Measurements from ENCODE around the gene XAGE2. TPM values are rescaled to one million over a fixed set of nuclear protein-coding genes. Genes with fewer than 3 reads are reported as not detected.
A peak's percentile ranks its signal among the peaks of the same experiment; 100 is the strongest.

Gene XAGE2
- total and polyA plus RNA-seq, 9 of the 15 experiments (the other 6 are each of a cell fraction or from before 2014, with no cell fraction given) = 0.14 to 0.36 (median 0.21) TPM; not detected in 6

DNA sequence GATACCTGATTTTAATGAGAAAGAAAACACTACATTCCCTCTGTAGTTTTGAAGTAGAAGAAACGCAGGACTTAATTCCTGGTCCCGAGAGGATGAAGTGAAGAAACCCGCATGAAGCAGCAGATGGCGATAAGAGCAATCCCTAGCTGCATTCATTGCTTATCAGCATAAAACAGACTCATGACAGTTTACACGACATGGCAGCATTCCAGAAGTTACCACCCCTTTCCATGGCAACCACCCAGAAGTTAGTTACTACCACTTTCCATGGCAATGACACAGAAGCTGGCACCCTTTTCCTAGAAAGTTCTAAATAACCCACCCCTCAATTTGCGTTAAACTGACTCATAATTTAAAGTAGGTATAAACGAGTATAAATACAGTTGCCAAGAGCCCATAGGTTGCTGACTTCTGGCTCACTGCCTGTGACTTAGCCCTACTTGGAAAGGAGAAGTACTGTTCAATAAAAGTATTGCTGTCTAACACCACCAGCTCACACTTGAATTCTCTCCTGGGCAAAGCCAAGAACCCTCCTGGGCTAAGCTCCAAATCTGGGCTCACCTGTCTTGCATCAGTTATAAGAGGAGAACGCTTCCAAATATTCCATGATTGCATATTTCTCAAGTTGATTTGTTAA is 5.5 kb upstream of the XAGE2 start (continued):
- TF ChIP-seq RCOR1 (IDR thresholded peaks at IDR 0.05; ENCODE audit: borderline replicate concordance in 1 of 2, low read depth in 2 of 2, low read length in 2 of 2) = peak in 1 of 2 experiments; percentile 81; a peak in 3 of 4 replicates
- TF ChIP-seq, protein P1, sequence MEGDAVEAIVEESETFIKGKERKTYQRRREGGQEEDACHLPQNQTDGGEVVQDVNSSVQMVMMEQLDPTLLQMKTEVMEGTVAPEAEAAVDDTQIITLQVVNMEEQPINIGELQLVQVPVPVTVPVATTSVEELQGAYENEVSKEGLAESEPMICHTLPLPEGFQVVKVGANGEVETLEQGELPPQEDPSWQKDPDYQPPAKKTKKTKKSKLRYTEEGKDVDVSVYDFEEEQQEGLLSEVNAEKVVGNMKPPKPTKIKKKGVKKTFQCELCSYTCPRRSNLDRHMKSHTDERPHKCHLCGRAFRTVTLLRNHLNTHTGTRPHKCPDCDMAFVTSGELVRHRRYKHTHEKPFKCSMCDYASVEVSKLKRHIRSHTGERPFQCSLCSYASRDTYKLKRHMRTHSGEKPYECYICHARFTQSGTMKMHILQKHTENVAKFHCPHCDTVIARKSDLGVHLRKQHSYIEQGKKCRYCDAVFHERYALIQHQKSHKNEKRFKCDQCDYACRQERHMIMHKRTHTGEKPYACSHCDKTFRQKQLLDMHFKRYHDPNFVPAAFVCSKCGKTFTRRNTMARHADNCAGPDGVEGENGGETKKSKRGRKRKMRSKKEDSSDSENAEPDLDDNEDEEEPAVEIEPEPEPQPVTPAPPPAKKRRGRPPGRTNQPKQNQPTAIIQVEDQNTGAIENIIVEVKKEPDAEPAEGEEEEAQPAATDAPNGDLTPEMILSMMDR (IDR thresholded peaks at IDR 0.05 in 2 of 3, conservative IDR thresholded peaks at IDR 0.05 in 1 of 3; ENCODE audit: insufficient read depth in 2 of 3, low read depth in 1 of 3, low read length in 3 of 3) = peak in 2 of 3 experiments; percentile 23 to 32; a peak in 3 of 6 replicates
- no peak for TF ChIP-seq SAFB2 (IDR thresholded peaks at IDR 0.05; ENCODE audit: borderline replicate concordance, low read depth, low read length, severe bottlenecking)
- TF ChIP-seq, protein P2, sequence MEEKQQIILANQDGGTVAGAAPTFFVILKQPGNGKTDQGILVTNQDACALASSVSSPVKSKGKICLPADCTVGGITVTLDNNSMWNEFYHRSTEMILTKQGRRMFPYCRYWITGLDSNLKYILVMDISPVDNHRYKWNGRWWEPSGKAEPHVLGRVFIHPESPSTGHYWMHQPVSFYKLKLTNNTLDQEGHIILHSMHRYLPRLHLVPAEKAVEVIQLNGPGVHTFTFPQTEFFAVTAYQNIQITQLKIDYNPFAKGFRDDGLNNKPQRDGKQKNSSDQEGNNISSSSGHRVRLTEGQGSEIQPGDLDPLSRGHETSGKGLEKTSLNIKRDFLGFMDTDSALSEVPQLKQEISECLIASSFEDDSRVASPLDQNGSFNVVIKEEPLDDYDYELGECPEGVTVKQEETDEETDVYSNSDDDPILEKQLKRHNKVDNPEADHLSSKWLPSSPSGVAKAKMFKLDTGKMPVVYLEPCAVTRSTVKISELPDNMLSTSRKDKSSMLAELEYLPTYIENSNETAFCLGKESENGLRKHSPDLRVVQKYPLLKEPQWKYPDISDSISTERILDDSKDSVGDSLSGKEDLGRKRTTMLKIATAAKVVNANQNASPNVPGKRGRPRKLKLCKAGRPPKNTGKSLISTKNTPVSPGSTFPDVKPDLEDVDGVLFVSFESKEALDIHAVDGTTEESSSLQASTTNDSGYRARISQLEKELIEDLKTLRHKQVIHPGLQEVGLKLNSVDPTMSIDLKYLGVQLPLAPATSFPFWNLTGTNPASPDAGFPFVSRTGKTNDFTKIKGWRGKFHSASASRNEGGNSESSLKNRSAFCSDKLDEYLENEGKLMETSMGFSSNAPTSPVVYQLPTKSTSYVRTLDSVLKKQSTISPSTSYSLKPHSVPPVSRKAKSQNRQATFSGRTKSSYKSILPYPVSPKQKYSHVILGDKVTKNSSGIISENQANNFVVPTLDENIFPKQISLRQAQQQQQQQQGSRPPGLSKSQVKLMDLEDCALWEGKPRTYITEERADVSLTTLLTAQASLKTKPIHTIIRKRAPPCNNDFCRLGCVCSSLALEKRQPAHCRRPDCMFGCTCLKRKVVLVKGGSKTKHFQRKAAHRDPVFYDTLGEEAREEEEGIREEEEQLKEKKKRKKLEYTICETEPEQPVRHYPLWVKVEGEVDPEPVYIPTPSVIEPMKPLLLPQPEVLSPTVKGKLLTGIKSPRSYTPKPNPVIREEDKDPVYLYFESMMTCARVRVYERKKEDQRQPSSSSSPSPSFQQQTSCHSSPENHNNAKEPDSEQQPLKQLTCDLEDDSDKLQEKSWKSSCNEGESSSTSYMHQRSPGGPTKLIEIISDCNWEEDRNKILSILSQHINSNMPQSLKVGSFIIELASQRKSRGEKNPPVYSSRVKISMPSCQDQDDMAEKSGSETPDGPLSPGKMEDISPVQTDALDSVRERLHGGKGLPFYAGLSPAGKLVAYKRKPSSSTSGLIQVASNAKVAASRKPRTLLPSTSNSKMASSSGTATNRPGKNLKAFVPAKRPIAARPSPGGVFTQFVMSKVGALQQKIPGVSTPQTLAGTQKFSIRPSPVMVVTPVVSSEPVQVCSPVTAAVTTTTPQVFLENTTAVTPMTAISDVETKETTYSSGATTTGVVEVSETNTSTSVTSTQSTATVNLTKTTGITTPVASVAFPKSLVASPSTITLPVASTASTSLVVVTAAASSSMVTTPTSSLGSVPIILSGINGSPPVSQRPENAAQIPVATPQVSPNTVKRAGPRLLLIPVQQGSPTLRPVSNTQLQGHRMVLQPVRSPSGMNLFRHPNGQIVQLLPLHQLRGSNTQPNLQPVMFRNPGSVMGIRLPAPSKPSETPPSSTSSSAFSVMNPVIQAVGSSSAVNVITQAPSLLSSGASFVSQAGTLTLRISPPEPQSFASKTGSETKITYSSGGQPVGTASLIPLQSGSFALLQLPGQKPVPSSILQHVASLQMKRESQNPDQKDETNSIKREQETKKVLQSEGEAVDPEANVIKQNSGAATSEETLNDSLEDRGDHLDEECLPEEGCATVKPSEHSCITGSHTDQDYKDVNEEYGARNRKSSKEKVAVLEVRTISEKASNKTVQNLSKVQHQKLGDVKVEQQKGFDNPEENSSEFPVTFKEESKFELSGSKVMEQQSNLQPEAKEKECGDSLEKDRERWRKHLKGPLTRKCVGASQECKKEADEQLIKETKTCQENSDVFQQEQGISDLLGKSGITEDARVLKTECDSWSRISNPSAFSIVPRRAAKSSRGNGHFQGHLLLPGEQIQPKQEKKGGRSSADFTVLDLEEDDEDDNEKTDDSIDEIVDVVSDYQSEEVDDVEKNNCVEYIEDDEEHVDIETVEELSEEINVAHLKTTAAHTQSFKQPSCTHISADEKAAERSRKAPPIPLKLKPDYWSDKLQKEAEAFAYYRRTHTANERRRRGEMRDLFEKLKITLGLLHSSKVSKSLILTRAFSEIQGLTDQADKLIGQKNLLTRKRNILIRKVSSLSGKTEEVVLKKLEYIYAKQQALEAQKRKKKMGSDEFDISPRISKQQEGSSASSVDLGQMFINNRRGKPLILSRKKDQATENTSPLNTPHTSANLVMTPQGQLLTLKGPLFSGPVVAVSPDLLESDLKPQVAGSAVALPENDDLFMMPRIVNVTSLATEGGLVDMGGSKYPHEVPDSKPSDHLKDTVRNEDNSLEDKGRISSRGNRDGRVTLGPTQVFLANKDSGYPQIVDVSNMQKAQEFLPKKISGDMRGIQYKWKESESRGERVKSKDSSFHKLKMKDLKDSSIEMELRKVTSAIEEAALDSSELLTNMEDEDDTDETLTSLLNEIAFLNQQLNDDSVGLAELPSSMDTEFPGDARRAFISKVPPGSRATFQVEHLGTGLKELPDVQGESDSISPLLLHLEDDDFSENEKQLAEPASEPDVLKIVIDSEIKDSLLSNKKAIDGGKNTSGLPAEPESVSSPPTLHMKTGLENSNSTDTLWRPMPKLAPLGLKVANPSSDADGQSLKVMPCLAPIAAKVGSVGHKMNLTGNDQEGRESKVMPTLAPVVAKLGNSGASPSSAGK (IDR thresholded peaks at IDR 0.05) = no peak
- TF ChIP-seq KDM1A (IDR thresholded peaks at IDR 0.05) = peak; percentile 71 to 76
- no peak for TF ChIP-seq LARP7 (IDR thresholded peaks at IDR 0.05)
- TF ChIP-seq GATA2 (CRISPR knock-in tag; IDR thresholded peaks at IDR 0.05) = peak; percentile 61
- TF ChIP-seq JUN (IDR thresholded peaks at IDR 0.05; ENCODE audit: borderline replicate concordance, low read depth, low read length) = no peak
- TF ChIP-seq JUN (CRISPR knock-in tag; IDR thresholded peaks at IDR 0.05; ENCODE audit: borderline replicate concordance) = no peak
- TF ChIP-seq CTBP1 (IDR thresholded peaks at IDR 0.05; ENCODE audit: borderline replicate concordance) = peak; percentile 53; the same call in 1 of the 2 replicates
- TF ChIP-seq HNRNPH1 (optimal IDR thresholded peaks at IDR 0.05; ENCODE audit: low read depth, low read length) = no peak
- no peak for TF ChIP-seq ZBTB1 (CRISPR knock-in tag; IDR thresholded peaks at IDR 0.05; ENCODE audit: borderline replicate concordance, low read depth)
- TF ChIP-seq POLR3A (IDR thresholded peaks at IDR 0.05; ENCODE audit: borderline replicate concordance, extremely low read depth, insufficient read depth, insufficient read length) = no peak
- peak; percentile 75 for TF ChIP-seq SMARCB1 (IDR thresholded peaks at IDR 0.05; ENCODE audit: insufficient read length, low read depth)
- no peak for TF ChIP-seq KAT7 (CRISPR knock-in tag; IDR thresholded peaks at IDR 0.05; ENCODE audit: borderline replicate concordance)
